ENCODE results near the gene UAP1L1. TPM values are rescaled to one million over a fixed set of nuclear protein-coding genes. Genes with fewer than 3 reads are reported as not detected.

The UAP1L1 gene
- total RNA-seq, 2 donors from 2014 or later: 2.6 to 4.5 TPM

- Mint-ChIP-seq H3K27ac (no peak overlapping the region), H3K4me1 (peaks cover 3% of the 10 kb centered on the region), H3K36me3 (ENCODE audit: low read depth) (no peaks in the 10 kb centered on the region), H3K27me3 (ENCODE audit: insufficient read depth) (peaks cover 24% of the 10 kb centered on the region), H3K4me3 (no peak overlapping the region), H3K9me3 (no peaks in the 10 kb centered on the region)
- no peak overlapping the region for H3K27ac ChIP-seq (ENCODE audit: low read depth, low read length)
- no peak overlapping the region for H3K9ac ChIP-seq (ENCODE audit: extremely low read depth, low read length, poor library complexity, severe bottlenecking)
- no peak overlapping the region for H3K4me3 ChIP-seq (ENCODE audit: low read length)
- no peaks in the 10 kb centered on the region for H3K36me3 ChIP-seq (ENCODE audit: control insufficient read depth, insufficient read depth, low read length)
- no peak for TF ChIP-seq CTCF (conservative IDR thresholded peaks at IDR 0.05)
- no peaks in the 10 kb centered on the region for H3K4me1 ChIP-seq (ENCODE audit: control insufficient read depth, insufficient read depth, low read length)
- 95 to 97% methylated on average over 11 to 16 of the region's 16 CpGs for WGBS, 2 experiments (ENCODE audit: insufficient coverage in 1 of 2, insufficient read length in 1 of 2)
- H3K9me3 ChIP-seq (ENCODE audit: control insufficient read depth, low read length): no peaks in the 10 kb centered on the region
- peaks cover 27% of the 10 kb centered on the region for H3K27me3 ChIP-seq (ENCODE audit: control insufficient read depth, insufficient read depth, low read length, poor library complexity, severe bottlenecking)
- DNase-seq: no peak
These were observed 5.1 kb downstream of the UAP1L1 start for GRCh38 chr9:137082222-137082924.

GRCh38 chr9:137082925-137083290, 5.6 kb downstream of the UAP1L1 start:
- Mint-ChIP-seq H3K9me3 (no peaks in the 10 kb centered on the region), H3K36me3 (ENCODE audit: low read depth) (no peaks in the 10 kb centered on the region)
- no peak overlapping the region for H3K27ac ChIP-seq (ENCODE audit: low read depth, low read length)

GRCh38 chr9:137083394-137084004, 6.2 kb downstream of the UAP1L1 start:
- no peak overlapping the region for H3K4me3 ChIP-seq (ENCODE audit: low read length)
- H3K4me1 Mint-ChIP-seq: peaks cover 10% of the 10 kb centered on the region

More at GRCh38 chr9:137082925-137083290, 5.6 kb downstream of the UAP1L1 start:
- H3K4me3 Mint-ChIP-seq: no peak overlapping the region
- Histone ChIP-seq H3K4me1 (ENCODE audit: control insufficient read depth, insufficient read depth, low read length) (no peaks in the 10 kb centered on the region), H3K4me3 (ENCODE audit: low read length) (no peak overlapping the region), H3K36me3 (ENCODE audit: control insufficient read depth, insufficient read depth, low read length) (no peaks in the 10 kb centered on the region), H3K27me3 (ENCODE audit: control insufficient read depth, insufficient read depth, low read length, poor library complexity, severe bottlenecking) (peaks cover 23% of the 10 kb centered on the region), H3K9ac (ENCODE audit: extremely low read depth, low read length, poor library complexity, severe bottlenecking) (no peak overlapping the region), H3K9me3 (ENCODE audit: control insufficient read depth, low read length) (no peaks in the 10 kb centered on the region)
- no peak for TF ChIP-seq CTCF (conservative IDR thresholded peaks at IDR 0.05)
- no peak for DNase-seq
- peaks cover 22% of the 10 kb centered on the region for H3K27me3 Mint-ChIP-seq (ENCODE audit: insufficient read depth)
- 91 to 97% methylated on average over 7 to 8 of the region's 8 CpGs for WGBS, 2 experiments (ENCODE audit: insufficient coverage in 1 of 2, insufficient read length in 1 of 2)
- peaks cover 9% of the 10 kb centered on the region for H3K4me1 Mint-ChIP-seq
- no peak overlapping the region for H3K27ac Mint-ChIP-seq

More at GRCh38 chr9:137083394-137084004, 6.2 kb downstream of the UAP1L1 start:
- Histone ChIP-seq H3K36me3 (ENCODE audit: control insufficient read depth, insufficient read depth, low read length) (peaks cover under 1% of the 10 kb centered on the region), H3K4me1 (ENCODE audit: control insufficient read depth, insufficient read depth, low read length) (no peaks in the 10 kb centered on the region), H3K9me3 (ENCODE audit: control insufficient read depth, low read length) (no peaks in the 10 kb centered on the region), H3K27ac (ENCODE audit: low read depth, low read length) (no peak overlapping the region), H3K9ac (ENCODE audit: extremely low read depth, low read length, poor library complexity, severe bottlenecking) (no peak overlapping the region), H3K27me3 (ENCODE audit: control insufficient read depth, insufficient read depth, low read length, poor library complexity, severe bottlenecking) (peaks cover 17% of the 10 kb centered on the region)
- Mint-ChIP-seq H3K4me3 (no peak overlapping the region), H3K27me3 (ENCODE audit: insufficient read depth) (peaks cover 16% of the 10 kb centered on the region), H3K9me3 (no peaks in the 10 kb centered on the region), H3K36me3 (ENCODE audit: low read depth) (peaks cover 2% of the 10 kb centered on the region), H3K27ac (no peak overlapping the region)
- no peak for TF ChIP-seq CTCF (conservative IDR thresholded peaks at IDR 0.05)
- DNase-seq: peak; percentile 80
- 61 to 70% methylated on average over 11 to 12 of the region's 12 CpGs for WGBS, 2 experiments (ENCODE audit: insufficient coverage in 1 of 2, insufficient read length in 1 of 2)
